Erythroblast (primary cell): Measurements from ENCODE around the gene HEG1.

Experiments
- GATA1 ChIP-seq: IDR thresholded peaks from 2 replicates; pipeline ENCODE4 v1.6.1; 2011; ENCODE audit warnings: low read depth, mild to moderate bottlenecking, control low read depth, low read length, moderate library complexity
- POLR2A ChIP-seq: IDR thresholded peaks from 2 replicates; pipeline ENCODE4 v1.6.1; 2011; ENCODE audit warnings: mild to moderate bottlenecking, low read length

GRCh38 chr3:125028657-125029056 is 27.1 kb downstream of the HEG1 start:
- TF ChIP-seq POLR2A (no peak), GATA1 (no peak)
